Jurkat, Clone E6-1 (cell line): ENCODE measurements around the gene TRIM42.

Experiments
- DNase-seq: peaks from one replicate; pipeline ENCODE4 v3.0.0-alpha.2; 2011; ENCODE audit warnings: low read depth, low spot score
- H3K4me3 ChIP-seq: 2 replicates; pipeline ENCODE4 v1.5.1; 2011; ENCODE audit warnings: mild to moderate bottlenecking, low read length, control low read depth, moderate library complexity

TRIM42 gene

DNA sequence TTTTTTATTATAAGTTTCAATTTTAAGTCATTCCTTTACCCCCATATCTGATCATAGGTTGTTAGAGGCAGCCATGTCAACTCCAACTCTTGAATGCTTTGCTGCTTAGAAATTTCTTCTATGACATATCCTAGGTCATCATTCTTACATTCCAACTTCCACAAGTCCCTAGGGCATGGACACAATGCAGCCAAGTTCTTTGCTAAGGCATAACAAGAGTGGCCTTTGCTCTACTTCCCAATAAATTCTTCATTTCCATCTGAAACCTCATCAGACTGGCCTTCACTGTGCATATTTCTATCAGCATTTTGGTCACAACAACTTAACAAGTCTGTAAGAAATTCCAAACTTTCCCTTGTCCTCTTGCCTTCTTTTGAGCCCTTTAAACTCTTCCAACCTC is 28.5 kb downstream of the TRIM42 start:
- DNase-seq = no peak
- no peak overlapping the region for H3K4me3 ChIP-seq

DNA sequence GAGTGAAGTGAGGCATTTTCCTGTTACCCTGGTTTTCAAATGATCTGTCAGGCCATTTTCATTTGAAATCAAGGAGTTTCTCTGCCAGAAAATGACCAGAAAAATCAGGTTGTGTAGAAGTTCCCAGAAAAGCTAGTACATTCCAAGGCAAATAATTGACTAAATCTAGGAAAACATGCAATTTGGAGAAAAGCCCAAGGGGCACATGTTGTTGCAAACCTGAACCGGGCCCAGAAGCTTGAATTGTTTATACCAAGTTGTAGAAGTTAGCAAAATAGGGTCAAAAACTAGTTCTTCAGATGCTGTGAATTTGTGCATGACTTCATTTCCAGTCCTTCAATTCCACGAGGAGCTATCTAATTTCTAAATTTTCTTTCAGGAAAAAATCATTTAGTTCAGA is 31.0 kb downstream of the TRIM42 start:
- H3K4me3 ChIP-seq = no peak overlapping the region
- no peak for DNase-seq

DNA sequence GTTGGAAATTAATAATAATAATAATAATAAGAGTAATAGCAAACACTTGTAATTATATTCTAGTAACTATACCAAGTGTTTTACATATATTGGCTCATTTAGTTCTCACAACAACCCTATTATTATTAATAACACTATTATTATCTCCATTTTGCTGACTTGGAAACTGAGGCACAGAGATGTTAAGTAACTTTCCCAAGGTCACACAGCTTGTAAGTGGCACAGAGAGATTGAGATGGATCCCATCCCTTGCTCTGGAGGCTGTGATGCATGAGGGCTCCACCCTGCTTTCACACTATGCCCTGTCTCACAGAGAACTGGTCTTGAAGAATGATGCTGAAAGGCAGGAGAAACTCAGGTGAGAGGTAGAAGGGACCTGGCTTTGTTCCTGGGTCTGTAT is 31.9 kb downstream of the TRIM42 start:
- no peak for DNase-seq
- H3K4me3 ChIP-seq = no peak overlapping the region

DNA sequence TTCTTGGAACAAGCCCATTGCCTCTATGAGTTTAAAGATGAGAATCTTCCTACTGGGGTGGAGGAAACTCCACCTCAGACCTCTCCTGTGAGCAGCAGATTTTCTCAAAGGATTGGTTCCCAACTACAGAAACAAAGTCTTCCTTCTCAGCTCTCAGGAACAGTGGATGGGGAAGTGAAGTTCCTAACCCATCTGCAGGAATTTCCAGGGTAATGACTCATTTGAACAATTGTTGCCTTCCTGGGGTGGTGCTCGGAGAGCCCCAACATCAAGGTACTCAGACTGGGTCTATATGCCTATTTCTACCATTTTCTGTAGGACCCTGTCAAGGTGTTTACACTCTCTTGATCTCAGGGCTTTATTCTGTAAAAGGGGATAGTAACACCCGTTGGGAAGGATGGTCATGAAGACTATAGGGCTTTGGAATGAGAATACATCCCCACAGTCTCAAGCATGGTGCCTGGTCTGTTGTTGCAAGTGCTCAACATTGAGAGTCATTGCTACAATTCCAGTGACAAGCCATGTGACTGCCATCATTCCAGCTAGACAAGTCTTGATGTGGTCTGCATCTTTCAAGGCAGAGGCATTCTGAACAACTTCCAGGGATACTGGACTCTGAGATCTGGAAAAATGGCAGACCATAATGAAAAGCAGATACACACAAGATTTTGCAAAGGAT is 33.0 kb downstream of the TRIM42 start:
- no peak for DNase-seq
- H3K4me3 ChIP-seq = no peak overlapping the region

DNA sequence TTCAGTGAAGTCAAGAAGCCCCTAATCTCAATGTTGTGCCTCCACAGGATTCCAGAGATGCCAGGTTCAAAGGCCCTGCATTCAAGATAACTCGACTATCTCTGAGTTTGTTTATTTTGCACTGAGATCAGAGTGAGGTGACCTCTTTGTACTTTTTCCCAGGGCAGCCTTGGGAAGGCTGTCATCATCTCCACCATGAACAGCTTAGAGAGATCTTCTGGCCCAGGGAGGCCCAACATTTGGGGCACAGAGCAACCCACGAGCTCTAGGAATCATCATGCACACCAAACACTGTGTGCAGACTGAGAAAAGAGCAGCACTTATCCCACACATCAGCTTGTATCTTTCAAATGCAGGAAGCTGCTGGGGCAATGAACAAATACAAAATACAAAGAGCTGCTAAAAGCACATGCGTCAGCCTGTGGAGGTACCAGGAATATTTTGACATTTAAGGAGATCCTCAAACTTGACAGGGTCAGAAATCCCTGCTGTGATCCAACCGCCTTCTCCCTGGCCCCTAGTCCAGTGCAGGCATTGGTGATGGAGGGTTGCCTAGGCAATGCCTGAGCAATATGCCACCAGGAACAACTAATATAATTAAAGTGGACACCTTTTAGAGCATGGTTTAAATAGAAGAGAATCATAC is 33.6 kb downstream of the TRIM42 start:
- H3K4me3 ChIP-seq = no peak overlapping the region
- no peak for DNase-seq

DNA sequence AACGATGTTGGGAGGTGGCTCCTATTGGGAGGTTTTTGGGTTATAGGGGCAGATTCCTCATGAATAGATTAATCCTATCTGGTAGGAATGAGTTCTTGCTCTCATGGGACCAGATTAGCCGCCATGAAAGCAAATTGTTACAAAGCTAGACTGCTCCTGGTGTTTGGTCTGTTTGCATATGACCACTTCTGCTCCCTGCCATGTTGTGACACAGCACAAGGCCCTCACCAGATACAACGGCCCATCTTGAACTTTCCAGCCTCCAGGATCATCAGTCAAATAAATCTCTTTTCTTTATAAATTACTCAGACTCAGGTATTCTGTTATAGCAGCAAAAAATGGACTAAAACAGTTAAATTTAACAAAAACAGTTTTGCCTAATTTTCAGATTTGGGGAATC is 34.4 kb downstream of the TRIM42 start:
- H3K4me3 ChIP-seq = no peak overlapping the region
- no peak for DNase-seq

DNA sequence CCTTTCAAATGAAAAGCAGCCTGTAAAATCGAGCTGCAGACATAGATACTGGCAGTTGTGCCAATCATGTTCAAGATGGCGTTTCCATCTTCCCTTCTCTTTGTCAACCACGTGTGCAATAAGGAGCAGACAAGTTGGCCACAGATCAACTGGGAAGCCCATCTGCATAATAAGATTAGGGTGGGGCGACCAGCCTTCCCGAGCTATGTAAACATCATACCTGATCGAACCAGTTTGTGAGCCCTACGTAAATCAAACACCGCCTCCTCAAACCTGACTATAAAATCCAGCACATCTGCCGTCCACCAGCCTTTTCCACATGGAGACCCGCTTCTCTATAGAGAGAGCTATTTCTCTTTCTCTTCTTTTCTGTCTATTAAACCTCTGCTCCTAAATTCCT is 37.2 kb downstream of the TRIM42 start:
- no peak for DNase-seq
- H3K4me3 ChIP-seq = no peak overlapping the region

DNA sequence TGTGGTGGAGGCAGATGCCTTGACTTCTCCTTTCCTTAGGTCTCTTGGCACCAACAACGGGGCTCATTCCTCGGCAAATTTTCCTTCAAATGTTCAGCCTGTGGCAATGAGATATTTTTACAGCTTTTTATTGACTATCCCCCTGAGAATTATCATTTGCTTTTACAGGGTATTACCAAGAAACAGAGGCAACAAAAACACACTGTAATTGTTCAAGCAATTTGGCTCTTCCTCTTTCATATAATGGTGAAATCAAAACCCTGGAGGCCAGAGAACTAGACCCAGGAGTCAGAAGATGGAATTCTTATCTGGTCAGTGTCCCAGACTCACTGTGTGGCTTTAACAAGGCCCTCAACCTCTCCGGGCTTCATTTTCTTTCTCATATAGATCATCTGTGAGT is 40.1 kb downstream of the TRIM42 start:
- H3K4me3 ChIP-seq = no peak overlapping the region
- no peak for DNase-seq

DNA sequence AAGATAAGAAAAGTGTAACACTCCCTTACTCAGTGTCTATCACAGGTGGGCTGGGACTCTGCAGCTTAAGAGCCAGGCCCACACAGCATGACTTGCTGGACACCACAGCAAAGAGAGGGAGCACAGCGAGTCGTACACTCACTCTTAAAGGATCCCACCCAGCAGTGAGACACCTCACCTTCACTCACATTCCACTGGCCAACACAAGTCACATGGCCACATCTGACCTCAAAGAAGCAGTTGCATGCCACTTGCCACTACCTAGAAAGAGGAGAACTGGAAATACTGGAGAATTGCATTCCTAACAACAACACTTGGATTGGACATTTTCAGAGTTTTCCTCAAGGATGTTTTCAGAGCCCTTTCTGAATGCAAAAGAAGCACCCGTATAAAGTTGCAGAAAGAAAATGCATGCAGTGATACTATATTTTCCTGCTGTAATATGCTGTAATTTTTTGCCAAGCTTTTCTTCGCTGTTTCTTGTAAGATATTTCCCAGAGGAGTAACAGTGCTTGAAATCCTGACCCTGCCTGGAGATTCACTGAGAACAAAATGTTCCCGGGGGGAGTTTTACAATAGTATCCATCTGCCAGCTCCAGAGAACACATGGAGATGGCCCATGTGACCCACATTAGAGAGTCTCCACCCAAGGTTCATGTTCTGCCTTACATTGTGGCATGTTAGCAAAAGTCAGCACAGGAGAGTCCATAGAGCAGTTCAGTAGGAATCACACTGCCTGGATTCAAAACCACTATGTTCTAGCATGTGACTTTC is 42.2 kb downstream of the TRIM42 start:
- H3K4me3 ChIP-seq = no peak overlapping the region
- DNase-seq = no peak

DNA sequence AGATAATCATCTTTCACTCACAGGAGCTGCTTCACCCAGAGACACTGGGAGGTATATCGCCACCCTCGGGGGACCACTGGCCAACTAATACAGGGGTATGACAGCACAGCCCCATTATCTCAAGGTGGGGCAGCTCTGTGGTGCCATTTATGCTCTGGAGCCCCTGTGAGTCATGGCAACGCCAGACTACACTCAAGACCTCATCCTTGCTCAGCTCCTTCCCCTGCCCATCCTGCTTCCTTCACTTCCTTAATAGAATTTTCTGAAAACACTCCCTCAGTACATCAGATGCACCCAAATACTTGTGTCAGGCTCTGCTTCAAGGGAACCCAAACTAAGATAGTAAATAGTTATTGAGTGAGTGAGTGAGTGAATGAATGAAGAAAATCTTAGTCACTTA is 45.7 kb downstream of the TRIM42 start:
- H3K4me3 ChIP-seq = no peak overlapping the region
- no peak for DNase-seq

DNA sequence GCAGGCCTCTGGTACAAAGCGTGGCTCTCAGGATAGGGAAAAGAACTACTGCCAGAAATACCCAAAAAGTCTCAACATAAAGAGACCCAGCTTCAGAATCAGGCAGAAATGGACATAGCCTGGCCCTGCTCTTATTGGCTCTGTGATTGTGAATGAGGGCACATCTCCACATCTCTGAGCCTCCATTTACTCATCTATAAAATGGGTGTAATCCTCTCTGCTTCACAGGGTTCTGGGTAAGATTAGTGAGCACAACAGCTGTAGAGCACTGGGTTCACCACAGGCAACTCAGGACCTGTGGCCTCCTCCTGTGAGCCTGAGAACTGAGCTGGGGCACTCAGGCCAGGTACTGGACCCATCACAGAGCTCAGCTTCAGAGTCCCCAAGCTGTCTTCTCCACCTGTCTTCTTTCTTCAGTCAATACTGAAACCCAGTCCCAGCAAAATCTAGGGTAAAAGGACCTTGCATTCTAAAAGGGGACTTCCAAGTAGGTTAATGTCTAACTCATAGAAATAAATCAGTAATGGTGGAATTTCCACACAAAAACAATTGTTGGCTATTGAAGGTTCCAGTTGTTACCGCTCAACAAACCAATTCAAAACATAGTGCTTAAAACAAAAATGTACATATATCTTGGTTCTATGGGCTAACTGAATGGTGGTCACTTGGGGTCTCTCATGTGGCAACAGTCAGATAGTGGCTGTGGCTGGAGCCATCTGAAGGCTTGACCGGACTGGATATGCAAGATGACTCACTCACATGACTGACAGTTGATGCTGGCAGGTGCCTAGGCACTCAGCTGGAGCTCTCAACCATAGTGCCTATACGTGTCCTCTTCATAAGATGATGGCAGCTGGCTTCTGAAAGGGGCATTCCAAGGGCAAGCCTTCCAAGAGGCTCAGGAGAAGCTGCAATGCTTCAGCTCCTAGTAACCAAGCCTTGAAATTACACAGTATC is 47.3 kb downstream of the TRIM42 start:
- no peak for DNase-seq
- no peak overlapping the region for H3K4me3 ChIP-seq

DNA sequence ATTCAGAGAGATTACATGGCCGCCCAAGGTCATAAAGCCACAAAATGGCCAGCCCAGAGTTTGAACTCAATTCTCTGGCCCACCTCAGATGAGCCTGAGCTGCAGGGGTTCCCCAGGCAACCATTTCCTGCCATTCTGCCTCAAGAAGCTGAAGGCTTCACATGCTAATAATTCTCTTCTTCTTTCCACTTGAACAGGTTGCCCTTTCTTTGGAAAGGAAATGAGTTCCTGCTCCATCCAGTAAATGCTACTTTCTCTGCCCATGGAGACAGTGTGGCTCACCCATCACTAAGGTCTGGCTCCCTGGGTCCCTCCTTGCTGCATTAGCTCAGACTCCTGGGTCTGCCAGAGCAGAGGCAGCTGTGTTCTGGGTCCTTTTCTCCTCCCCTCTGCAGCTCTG is 48.2 kb downstream of the TRIM42 start:
- DNase-seq = no peak
- no peak overlapping the region for H3K4me3 ChIP-seq

DNA sequence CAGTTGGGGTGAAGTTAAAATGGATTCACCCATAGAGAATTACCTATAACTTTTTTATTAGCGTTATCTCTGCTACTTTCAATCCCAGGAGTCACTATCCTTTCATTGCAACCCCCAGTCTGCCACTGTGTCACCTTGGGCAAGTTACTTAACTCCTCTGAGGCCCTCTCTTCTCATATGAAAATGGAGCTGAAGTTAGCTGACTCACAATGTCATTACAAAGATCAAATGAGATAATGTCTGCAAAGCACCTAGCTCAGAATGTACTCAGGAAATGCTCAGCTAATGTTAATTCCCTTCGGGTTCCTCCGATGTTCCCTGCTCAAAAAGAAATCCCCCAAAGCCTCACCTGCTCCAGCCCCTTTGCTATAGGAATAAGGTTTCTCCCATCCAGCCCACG is 50.0 kb downstream of the TRIM42 start:
- peak; percentile 10 for DNase-seq
- H3K4me3 ChIP-seq = no peak overlapping the region

DNA sequence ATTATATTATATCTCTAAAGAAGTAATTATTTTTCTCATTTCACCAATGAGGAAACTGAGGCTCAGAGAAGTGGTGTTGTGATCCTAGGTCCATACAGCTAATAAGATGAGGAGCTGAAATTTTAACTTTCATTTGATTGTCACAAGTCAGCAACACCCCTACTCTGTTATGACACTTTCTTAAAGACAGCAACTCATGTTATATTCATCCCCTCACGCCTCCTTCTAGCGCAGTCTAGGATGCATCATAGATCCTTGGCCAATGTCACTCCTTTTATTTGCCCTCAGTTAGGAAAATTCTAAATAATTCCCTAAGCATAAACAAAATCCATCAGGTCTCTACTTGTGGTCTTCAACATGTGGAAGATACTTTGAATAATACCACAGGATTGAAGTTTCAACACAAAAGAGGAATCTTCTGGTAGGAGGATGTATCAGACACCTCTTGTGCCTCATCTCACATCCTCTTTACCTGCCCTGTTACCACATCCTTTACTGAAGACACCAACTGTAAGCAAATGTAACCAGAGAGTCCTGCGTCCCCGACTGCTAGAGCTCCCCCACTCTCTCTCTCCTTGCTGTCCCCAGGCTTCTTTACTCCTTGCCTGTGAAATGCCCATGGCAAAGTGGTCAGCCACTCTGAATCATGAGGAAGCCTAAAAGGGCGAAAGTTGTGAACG is 53.7 kb downstream of the TRIM42 start:
- no peak overlapping the region for H3K4me3 ChIP-seq
- peak; percentile 66 for DNase-seq

DNA sequence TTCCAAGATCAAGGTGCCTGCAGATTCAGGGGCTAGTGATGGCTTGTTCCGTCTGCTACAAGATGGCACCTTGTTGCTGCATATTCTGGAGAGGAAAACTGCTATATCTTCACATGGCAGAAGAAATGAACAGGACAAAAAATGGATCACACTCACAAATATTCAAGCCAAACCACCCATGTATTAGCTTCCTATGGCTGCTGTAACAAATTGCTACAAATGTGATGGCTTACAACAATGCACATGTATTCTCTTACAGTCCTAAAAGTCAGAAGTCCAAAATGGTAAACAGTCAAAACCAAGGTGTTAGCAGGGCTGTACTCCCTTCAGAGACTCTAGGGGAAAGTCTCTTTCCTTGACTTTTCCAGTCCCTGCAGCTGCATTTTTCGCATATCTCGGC is 55.8 kb downstream of the TRIM42 start:
- no peak for DNase-seq

DNA sequence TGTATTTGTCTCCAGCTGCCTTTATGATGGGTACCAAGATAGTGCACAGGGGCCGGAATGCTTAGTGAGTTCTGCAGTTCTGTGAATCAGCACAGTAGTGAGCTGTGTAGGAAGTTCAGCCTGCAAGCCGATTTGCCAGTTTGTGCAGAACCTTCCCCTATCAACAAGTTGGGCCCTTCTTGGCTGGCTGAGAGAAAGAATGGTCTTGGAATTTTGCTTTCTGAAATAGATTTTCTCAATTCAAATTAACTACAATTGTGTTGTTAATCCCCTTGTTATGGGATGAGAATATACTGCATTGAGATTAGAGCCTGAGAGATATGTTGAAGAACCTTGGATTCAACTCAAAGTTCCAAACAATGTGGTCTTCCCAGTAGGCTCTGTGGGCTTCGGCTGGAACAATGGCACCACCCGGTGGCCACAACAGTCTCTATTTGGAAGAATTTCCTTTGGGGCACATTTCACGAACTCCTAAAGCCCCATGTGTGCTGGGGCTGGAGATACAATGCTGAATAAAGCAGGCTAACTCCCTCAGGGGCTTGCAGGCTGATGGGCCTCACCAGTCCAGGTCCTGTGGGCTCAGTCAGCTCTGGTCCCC is 59.1 kb downstream of the TRIM42 start:
- DNase-seq = no peak
- H3K4me3 ChIP-seq = no peak overlapping the region

More for the DNA sequence above, 55.8 kb downstream of the TRIM42 start:
- H3K4me3 ChIP-seq = no peak overlapping the region

DNA sequence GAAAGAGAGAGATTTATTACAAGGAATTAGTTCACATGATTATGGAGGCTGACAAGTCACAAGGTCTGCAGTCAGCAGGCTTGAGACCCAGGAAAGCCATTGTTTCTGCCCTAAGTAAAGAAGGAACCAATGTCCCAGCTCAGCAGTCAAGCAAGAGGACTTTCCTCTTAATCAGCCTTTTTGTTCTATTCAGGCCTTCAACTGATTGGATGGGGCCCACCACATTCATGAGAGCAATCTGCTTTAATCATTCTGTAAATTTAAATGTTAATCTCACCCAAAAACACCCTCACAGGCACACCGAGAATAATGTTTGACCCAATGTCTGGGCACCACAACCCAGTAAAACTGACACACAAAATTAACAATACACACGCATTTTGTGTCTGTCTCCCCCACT is 64.3 kb downstream of the TRIM42 start:
- no peak overlapping the region for H3K4me3 ChIP-seq
- DNase-seq = no peak

DNA sequence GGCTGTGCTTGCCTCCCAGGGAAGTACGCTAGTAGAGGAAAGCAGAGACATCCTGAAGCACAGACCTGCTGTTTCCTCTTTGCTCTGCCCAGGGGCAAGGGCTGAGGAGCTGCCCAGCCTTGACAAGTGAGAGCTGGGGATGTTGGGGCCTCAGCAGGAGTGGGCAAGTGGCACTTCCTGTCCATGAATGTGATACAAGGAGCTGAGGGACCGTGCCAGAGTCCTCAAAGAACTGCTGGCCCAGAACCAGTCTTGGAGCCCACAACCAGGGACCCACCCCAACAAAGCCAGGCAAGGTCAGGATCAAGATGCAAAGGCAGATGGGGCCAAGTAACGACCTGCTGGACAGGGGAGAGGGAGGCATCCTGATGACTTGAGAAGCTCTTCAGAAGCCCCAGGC is 70.3 kb downstream of the TRIM42 start:
- no peak overlapping the region for H3K4me3 ChIP-seq
- DNase-seq = no peak

DNA sequence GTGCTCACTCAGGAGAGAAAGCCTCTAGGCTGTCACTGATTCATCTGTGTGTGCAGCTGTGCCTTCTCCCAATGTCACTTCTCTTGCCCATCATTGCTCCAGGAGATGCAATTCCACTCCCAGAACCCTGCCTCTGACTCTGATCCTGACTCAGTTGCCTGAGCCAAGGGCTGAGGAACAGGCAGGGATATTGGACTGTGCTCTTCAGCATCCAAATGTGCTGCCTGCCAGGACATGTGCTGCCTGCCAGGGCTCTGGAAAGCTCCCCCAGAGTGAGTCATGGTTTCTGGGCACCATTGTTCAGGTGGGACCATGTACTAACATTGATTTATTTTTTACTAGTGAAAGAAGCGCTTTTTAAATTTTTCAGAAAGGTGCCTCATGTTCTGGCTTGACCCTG is 71.0 kb downstream of the TRIM42 start:
- no peak overlapping the region for H3K4me3 ChIP-seq
- DNase-seq = no peak
